Right atrium auricular region (tissue), 2 donors: Measurements from ENCODE around the gene NECAP2. TPM values are rescaled to one million over a fixed set of nuclear protein-coding genes. Genes with fewer than 3 reads are reported as not detected.

Experiments
- DNase-seq: peaks from one replicate; pipeline ENCODE4 v3.0.0-alpha.2; 2019; ENCODE audit warnings: low spot score
- H3K27ac ChIP-seq, 2 donors: fragments of 200-600 bp; sonication (generic); 1 replicate in 1 of 2; 2 replicates in 1 of 2; pipeline ENCODE4 v1.5.1; 2016 to 2019
- H3K27me3 ChIP-seq, 2 donors: fragments of 200-600 bp; sonication (generic); one replicate each; pipeline versions ENCODE4 v1.5.1 to v1.6.0; 2017 to 2019
- H3K36me3 ChIP-seq: fragments of 200-600 bp; sonication (generic); one replicate; pipeline ENCODE4 v1.5.1; 2016
- H3K4me1 ChIP-seq, 2 donors: fragments of 200-600 bp; sonication (generic); one replicate each; pipeline versions ENCODE4 v1.5.1 to v1.6.0; 2017 to 2019
- H3K4me3 ChIP-seq, 2 donors: fragments of 200-600 bp; sonication (generic); 1 replicate in 1 of 2; 2 replicates in 1 of 2; pipeline ENCODE4 v1.5.1; 2017 to 2019; ENCODE audit warnings: mild to moderate bottlenecking in 1 of 2, moderate library complexity in 1 of 2
- H3K9me3 ChIP-seq, 2 donors: fragments of 200-600 bp; sonication (generic); one replicate each; pipeline ENCODE4 v1.5.1; 2019
- CTCF ChIP-seq, 2 donors: fragments of 200-600 bp; sonication (generic); IDR thresholded peaks; one replicate each; pipeline ENCODE4 v1.5.1; 2019; ENCODE audit warnings: antibody characterized with exemption in 2 of 2
- total RNA-seq, 2 donors: library from RNA; depleted of rRNA; stranded (reverse); fragments of >200 nt; gene quantifications; one replicate each; pipeline ENCODE4 v1.1.0, GENCODE V29; 2016

The NECAP2 gene
- total RNA-seq, 2 donors from 2014 or later, result 16.2 to 29.9 TPM

- no peaks in the 10 kb centered on the region for H3K4me1 ChIP-seq
- H3K9me3 ChIP-seq, result no peaks in the 10 kb centered on the region
- no peaks in the 10 kb centered on the region for H3K36me3 ChIP-seq
- no peaks in the 10 kb centered on the region for H3K27me3 ChIP-seq
- H3K27ac ChIP-seq, result no peak overlapping the region
- DNase-seq, result no peak
- no peak for TF ChIP-seq CTCF (IDR thresholded peaks at IDR 0.05)
- H3K4me3 ChIP-seq, result no peak overlapping the region
Measured at GRCh38 chr1:16409536-16410152, 30.9 kb upstream of the NECAP2 start.

- no peak for TF ChIP-seq CTCF (IDR thresholded peaks at IDR 0.05)
- Histone ChIP-seq H3K36me3 (no peaks in the 10 kb centered on the region), H3K4me1 (no peaks in the 10 kb centered on the region), H3K27me3 (no peaks in the 10 kb centered on the region), H3K27ac (no peak overlapping the region), H3K4me3 (no peak overlapping the region), H3K9me3 (no peaks in the 10 kb centered on the region)
- no peak for DNase-seq
Measured at GRCh38 chr1:16410803-16411202, 29.7 kb upstream of the NECAP2 start.

- no peak for TF ChIP-seq CTCF (IDR thresholded peaks at IDR 0.05)
- Histone ChIP-seq H3K27ac (no peak overlapping the region), H3K9me3 (no peaks in the 10 kb centered on the region), H3K4me3 (no peak overlapping the region), H3K27me3 (no peaks in the 10 kb centered on the region), H3K36me3 (no peaks in the 10 kb centered on the region), H3K4me1 (no peaks in the 10 kb centered on the region)
- no peak for DNase-seq
Measured at GRCh38 chr1:16413191-16413590, 27.3 kb upstream of the NECAP2 start.

- no peaks in the 10 kb centered on the region for H3K4me1 ChIP-seq
- H3K27me3 ChIP-seq, result no peaks in the 10 kb centered on the region
- TF ChIP-seq CTCF (IDR thresholded peaks at IDR 0.05), result no peak
- H3K4me3 ChIP-seq, result no peak overlapping the region
- no peaks in the 10 kb centered on the region for H3K9me3 ChIP-seq
- no peak overlapping the region for H3K27ac ChIP-seq
- no peaks in the 10 kb centered on the region for H3K36me3 ChIP-seq
- no peak for DNase-seq
Measured at GRCh38 chr1:16418823-16419425, 21.6 kb upstream of the NECAP2 start.

GRCh38 chr1:16420424-16421118 lies 20.0 kb upstream of the NECAP2 start:
- H3K27me3 ChIP-seq, result no peaks in the 10 kb centered on the region
- no peaks in the 10 kb centered on the region for H3K4me1 ChIP-seq
- H3K27ac ChIP-seq, result no peak overlapping the region
- H3K9me3 ChIP-seq, result no peaks in the 10 kb centered on the region
- no peak for DNase-seq
- no peak for TF ChIP-seq CTCF (IDR thresholded peaks at IDR 0.05)
- no peak overlapping the region for H3K4me3 ChIP-seq
- no peaks in the 10 kb centered on the region for H3K36me3 ChIP-seq
